Calu3 (cell line): ENCODE results near the gene MED12L. TPM values are rescaled to one million over a fixed set of nuclear protein-coding genes. Genes with fewer than 3 reads are reported as not detected.

Experiments
- BruUV-seq: library from RNA; stranded (reverse); fragments of 400-500 nt; replicated peaks from 2 replicates; lab custom pipeline; 2021; lab: Mats Ljungman, UMichigan
- CTCF ChIA-PET: fragments of 300-600 bp; sonication (Branson Sonifier 250); formaldehyde crosslinking; loops from one replicate; lab custom pipeline; 2022; ENCODE audit warnings: antibody characterized with exemption; lab: Charles Lee
- DNase-seq: peaks from one replicate; pipeline ENCODE4 v3.0.0; 2022
- H3K27ac Mint-ChIP-seq: one replicate; pipeline ENCODE4 v1.8.0; 2022; ENCODE audit warnings: mixed read lengths; ENCODE audit not compliant: unreplicated experiment
- H3K27me3 Mint-ChIP-seq: one replicate; pipeline ENCODE4 v1.8.0; 2022; ENCODE audit warnings: mixed read lengths; ENCODE audit not compliant: unreplicated experiment
- H3K36me3 Mint-ChIP-seq: one replicate; pipeline ENCODE4 v1.8.0; 2022; ENCODE audit warnings: mild to moderate bottlenecking, moderate library complexity, mixed read lengths; ENCODE audit not compliant: insufficient read depth, unreplicated experiment
- H3K4me1 Mint-ChIP-seq: one replicate; pipeline ENCODE4 v1.8.0; 2022; ENCODE audit warnings: mild to moderate bottlenecking, low read depth, mixed read lengths; ENCODE audit not compliant: unreplicated experiment
- H3K4me3 Mint-ChIP-seq: one replicate; pipeline ENCODE4 v1.8.0; 2022; ENCODE audit warnings: mild to moderate bottlenecking, low read depth, moderate library complexity, mixed read lengths; ENCODE audit not compliant: unreplicated experiment
- H3K9me3 Mint-ChIP-seq: one replicate; pipeline ENCODE4 v1.8.0; 2022; ENCODE audit warnings: low read depth, mixed read lengths; ENCODE audit not compliant: unreplicated experiment
- CTCF ChIP-seq: fragments of 200-600 bp; IDR thresholded peaks from one replicate; pipeline ENCODE4 v1.8.0; 2022; ENCODE audit warnings: antibody characterized with exemption; ENCODE audit not compliant: unreplicated experiment
- intact Hi-C: fragments of 100-400 bp; cut with micrococcal nuclease; formaldehyde crosslinking; loops from one replicate; pipeline ENCODE4 v1.10.0; 2022; ENCODE audit not compliant: unreplicated experiment
- total RNA-seq: library from RNA; stranded (reverse); gene quantifications from 2 replicates; pipeline ENCODE4 v1.2.3, GENCODE V29; 2022

MED12L gene
- total RNA-seq, 1 experiment from 2014 or later = 4.6 TPM

DNA sequence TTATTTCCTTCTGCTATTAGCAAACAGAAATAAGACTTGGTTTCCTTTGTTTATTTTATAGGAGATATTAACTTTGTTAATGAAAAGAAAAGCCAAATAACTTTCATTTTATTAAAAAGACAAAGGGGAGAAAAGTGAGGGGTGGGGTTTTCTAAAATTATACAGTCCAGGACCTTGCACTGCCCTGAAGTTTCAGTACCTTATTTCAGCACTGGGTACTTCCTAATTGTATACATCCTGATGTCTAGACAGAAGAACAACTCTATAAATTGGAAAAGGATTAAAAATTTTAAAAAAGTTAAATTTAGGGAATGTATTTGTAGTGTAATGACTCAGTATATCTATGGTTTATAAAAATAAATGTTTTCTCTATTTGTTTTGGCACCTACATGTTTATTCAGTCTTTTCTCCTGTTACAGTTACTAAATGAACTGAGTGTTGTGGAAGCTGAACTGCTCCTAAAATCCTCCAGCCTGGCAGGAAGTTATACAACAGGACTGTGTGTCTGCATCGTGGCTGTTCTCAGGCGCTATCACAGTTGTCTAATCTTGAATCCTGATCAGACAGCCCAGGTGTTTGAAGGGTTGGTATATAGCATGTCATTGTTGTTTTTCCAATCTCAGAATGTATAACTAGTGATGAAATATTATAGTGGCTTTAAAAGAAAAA, 271.5 kb downstream of the MED12L start:
- Mint-ChIP-seq H3K27ac (no peak overlapping the region), H3K4me1 (peaks cover 20% of the 10 kb centered on the region), H3K4me3 (no peak overlapping the region), H3K9me3 (no peaks in the 10 kb centered on the region), H3K27me3 (no peaks in the 10 kb centered on the region), H3K36me3 (no peaks in the 10 kb centered on the region)
- intact Hi-C loops = no loop called here
- peak; percentile 9 for DNase-seq
- CTCF ChIA-PET = interaction anchor here (0.5 kb wide), 1 partner anchor 150 kb away, joined by 8 read pairs; no protein-coding TSS in a partner anchor
- BruUV-seq = no TSS peak
- TF ChIP-seq CTCF = no peak

- CTCF ChIA-PET = interaction anchor here (0.5 to 1.2 kb wide), 4 partner anchors 10 to 150 kb away, joined by 3 to 8 read pairs (median 3); no protein-coding TSS in a partner anchor
- Mint-ChIP-seq H3K36me3 (no peaks in the 10 kb centered on the region), H3K4me1 (peaks cover 20% of the 10 kb centered on the region), H3K4me3 (no peak overlapping the region), H3K27me3 (no peaks in the 10 kb centered on the region), H3K27ac (no peak overlapping the region), H3K9me3 (no peaks in the 10 kb centered on the region)
- no peak for TF ChIP-seq CTCF
- intact Hi-C loops = no loop called here
- DNase-seq = no peak
- no TSS peak for BruUV-seq
These were observed 272.0 kb downstream of the MED12L start for GRCh38 chr3:151357463-151357850.

DNA sequence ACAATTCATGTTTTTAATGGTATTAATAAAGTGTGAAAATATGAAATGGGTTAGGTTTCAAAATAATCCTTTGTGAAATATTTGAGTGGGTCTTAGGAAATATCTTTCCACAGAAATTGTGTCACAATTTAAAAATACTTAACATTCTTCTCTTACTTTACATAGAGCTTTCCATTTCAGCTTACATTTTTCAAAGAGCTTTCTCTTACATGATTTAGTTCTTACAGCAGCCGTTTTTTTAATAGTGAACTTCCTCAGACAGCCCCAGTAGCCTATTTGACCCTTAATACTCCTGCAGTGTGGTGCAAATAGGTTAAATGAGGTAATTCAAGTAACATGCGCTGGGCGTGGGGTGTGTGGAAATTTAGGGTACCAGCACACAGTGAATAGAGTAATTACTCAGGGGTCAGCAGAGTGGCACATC, 277.3 kb downstream of the MED12L start:
- no peak for TF ChIP-seq CTCF
- no peaks in the 10 kb centered on the region for H3K36me3 Mint-ChIP-seq
- no peak overlapping the region for H3K27ac Mint-ChIP-seq
- H3K27me3 Mint-ChIP-seq = no peaks in the 10 kb centered on the region
- CTCF ChIA-PET = no interaction called here
- no peak for DNase-seq
- no TSS peak for BruUV-seq
- intact Hi-C loops = no loop called here
- peaks cover 20% of the 10 kb centered on the region for H3K4me1 Mint-ChIP-seq
- H3K9me3 Mint-ChIP-seq = no peaks in the 10 kb centered on the region
- H3K4me3 Mint-ChIP-seq = no peak overlapping the region

- no peak for TF ChIP-seq CTCF
- CTCF ChIA-PET = interaction anchor here (0.6 to 1.7 kb wide), 4 partner anchors 9 to 141 kb away, joined by 3 to 4 read pairs (median 4); no protein-coding TSS in a partner anchor
- Mint-ChIP-seq H3K27me3 (no peaks in the 10 kb centered on the region), H3K36me3 (no peaks in the 10 kb centered on the region), H3K27ac (peak overlapping the region; percentile 27), H3K4me1 (peaks cover 15% of the 10 kb centered on the region), H3K4me3 (peak overlapping the region; percentile 10), H3K9me3 (no peaks in the 10 kb centered on the region)
- DNase-seq = no peak
- intact Hi-C loops = loop anchor here (5.0 kb wide), 1 partner anchor 140 kb away; no protein-coding TSS in a partner anchor
- no TSS peak for BruUV-seq
These were observed 281.5 kb downstream of the MED12L start for GRCh38 chr3:151366993-151367392.
